ENCODE data around the gene CARD19. TPM values are rescaled to one million over a fixed set of nuclear protein-coding genes. Genes with fewer than 3 reads are reported as not detected.

Gene CARD19
- total RNA-seq, 2 donors from 2014 or later = 16.4 to 21.9 TPM

DNA sequence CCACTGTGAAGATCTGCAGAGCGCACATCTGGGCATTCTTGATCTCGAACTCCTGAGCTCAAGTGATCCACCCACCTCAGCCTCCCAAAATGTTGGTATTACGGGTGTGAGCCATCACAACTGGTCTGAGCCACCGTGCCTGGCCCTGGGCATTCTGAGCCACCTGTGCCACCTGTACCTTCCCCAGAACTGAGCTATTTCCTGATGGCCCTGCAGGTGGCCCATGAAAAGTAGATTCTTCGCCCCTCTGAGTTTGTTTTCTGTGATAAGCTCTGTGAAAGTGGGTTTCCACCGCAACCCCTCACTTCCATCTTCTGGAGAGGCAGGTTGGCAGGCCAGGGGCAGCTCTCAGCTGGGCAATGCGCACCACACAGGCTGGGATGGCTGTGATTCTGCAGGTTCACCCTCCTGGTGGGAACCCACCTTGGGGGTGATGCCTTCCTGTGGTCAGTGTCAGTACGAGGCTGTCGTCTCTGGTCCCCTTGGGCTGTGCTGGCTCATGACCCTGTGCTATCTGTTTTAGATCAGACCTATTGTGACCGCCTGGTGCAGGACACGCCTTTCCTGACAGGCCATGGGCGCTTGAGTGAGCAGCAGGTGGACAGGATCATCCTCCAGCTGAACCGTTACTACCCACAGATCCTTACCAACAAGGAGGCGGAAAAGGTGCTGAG lies 11.3 kb downstream of the CARD19 start:
- Histone ChIP-seq H3K4me1 (ENCODE audit: control insufficient read depth, insufficient read depth, low read length) (no peaks in the 10 kb centered on the region), H3K9ac (ENCODE audit: extremely low read depth, low read length, poor library complexity, severe bottlenecking) (no peak overlapping the region), H3K27ac (ENCODE audit: low read depth, low read length) (no peak overlapping the region), H3K36me3 (ENCODE audit: control insufficient read depth, insufficient read depth, low read length) (no peaks in the 10 kb centered on the region), H3K9me3 (ENCODE audit: control insufficient read depth, low read length) (no peaks in the 10 kb centered on the region), H3K4me3 (ENCODE audit: low read length) (no peak overlapping the region), H3K27me3 (ENCODE audit: control insufficient read depth, insufficient read depth, low read length, poor library complexity, severe bottlenecking) (no peaks in the 10 kb centered on the region)
- 91 to 92% methylated on average over 9 to 14 of the region's 14 CpGs for WGBS, 2 experiments (ENCODE audit: insufficient coverage in 1 of 2, insufficient read length in 1 of 2)
- no peak overlapping the region for H3K27ac Mint-ChIP-seq
- peaks cover 6% of the 10 kb centered on the region for H3K36me3 Mint-ChIP-seq (ENCODE audit: low read depth)
- H3K4me3 Mint-ChIP-seq = no peak overlapping the region
- H3K9me3 Mint-ChIP-seq = peaks cover 6% of the 10 kb centered on the region
- peak; percentile 45 for DNase-seq
- TF ChIP-seq, protein P1, sequence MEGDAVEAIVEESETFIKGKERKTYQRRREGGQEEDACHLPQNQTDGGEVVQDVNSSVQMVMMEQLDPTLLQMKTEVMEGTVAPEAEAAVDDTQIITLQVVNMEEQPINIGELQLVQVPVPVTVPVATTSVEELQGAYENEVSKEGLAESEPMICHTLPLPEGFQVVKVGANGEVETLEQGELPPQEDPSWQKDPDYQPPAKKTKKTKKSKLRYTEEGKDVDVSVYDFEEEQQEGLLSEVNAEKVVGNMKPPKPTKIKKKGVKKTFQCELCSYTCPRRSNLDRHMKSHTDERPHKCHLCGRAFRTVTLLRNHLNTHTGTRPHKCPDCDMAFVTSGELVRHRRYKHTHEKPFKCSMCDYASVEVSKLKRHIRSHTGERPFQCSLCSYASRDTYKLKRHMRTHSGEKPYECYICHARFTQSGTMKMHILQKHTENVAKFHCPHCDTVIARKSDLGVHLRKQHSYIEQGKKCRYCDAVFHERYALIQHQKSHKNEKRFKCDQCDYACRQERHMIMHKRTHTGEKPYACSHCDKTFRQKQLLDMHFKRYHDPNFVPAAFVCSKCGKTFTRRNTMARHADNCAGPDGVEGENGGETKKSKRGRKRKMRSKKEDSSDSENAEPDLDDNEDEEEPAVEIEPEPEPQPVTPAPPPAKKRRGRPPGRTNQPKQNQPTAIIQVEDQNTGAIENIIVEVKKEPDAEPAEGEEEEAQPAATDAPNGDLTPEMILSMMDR (conservative IDR thresholded peaks at IDR 0.05) = no peak
- H3K4me1 Mint-ChIP-seq = no peaks in the 10 kb centered on the region
- H3K27me3 Mint-ChIP-seq (ENCODE audit: insufficient read depth) = no peaks in the 10 kb centered on the region

DNA sequence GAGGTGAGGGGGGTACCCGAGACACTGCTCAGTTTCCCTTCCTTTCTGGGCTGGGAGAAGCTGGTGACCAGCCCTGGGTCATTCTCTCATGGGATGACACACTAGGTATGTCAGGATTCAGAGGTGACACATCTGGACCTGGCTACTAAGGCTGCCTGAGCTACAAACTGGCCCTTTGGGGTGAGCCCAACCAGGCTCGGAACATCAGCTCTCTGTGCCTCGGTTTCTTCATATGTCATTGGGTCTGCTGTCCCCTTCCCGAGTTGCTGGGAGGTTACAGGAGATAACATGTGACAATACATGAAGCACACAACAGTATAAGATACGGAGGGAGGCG lies 11.8 kb downstream of the CARD19 start:
- no peaks in the 10 kb centered on the region for H3K4me1 Mint-ChIP-seq
- H3K9me3 ChIP-seq (ENCODE audit: control insufficient read depth, low read length) = no peaks in the 10 kb centered on the region
- no peak overlapping the region for H3K27ac Mint-ChIP-seq
- H3K36me3 Mint-ChIP-seq (ENCODE audit: low read depth) = peaks cover 6% of the 10 kb centered on the region
- no peak overlapping the region for H3K4me3 ChIP-seq (ENCODE audit: low read length)
- H3K27ac ChIP-seq (ENCODE audit: low read depth, low read length) = no peak overlapping the region
- DNase-seq = no peak
- H3K27me3 ChIP-seq (ENCODE audit: control insufficient read depth, insufficient read depth, low read length, poor library complexity, severe bottlenecking) = no peaks in the 10 kb centered on the region
- peaks cover 6% of the 10 kb centered on the region for H3K9me3 Mint-ChIP-seq
- H3K27me3 Mint-ChIP-seq (ENCODE audit: insufficient read depth) = no peaks in the 10 kb centered on the region
- WGBS, 2 experiments (ENCODE audit: insufficient coverage in 1 of 2, insufficient read length in 1 of 2) = 88 to 92% methylated on average over 6 of the region's 6 CpGs
- TF ChIP-seq, protein P1 (conservative IDR thresholded peaks at IDR 0.05) = no peak
- no peaks in the 10 kb centered on the region for H3K36me3 ChIP-seq (ENCODE audit: control insufficient read depth, insufficient read depth, low read length)
- H3K9ac ChIP-seq (ENCODE audit: extremely low read depth, low read length, poor library complexity, severe bottlenecking) = no peak overlapping the region
- H3K4me1 ChIP-seq (ENCODE audit: control insufficient read depth, insufficient read depth, low read length) = no peaks in the 10 kb centered on the region
- no peak overlapping the region for H3K4me3 Mint-ChIP-seq

- Mint-ChIP-seq H3K36me3 (ENCODE audit: low read depth) (peaks cover 6% of the 10 kb centered on the region), H3K4me3 (no peak overlapping the region), H3K27ac (no peak overlapping the region), H3K9me3 (peaks cover 4% of the 10 kb centered on the region), H3K4me1 (no peaks in the 10 kb centered on the region), H3K27me3 (ENCODE audit: insufficient read depth) (no peaks in the 10 kb centered on the region)
- H3K4me1 ChIP-seq (ENCODE audit: control insufficient read depth, insufficient read depth, low read length) = peaks cover under 1% of the 10 kb centered on the region
- H3K9me3 ChIP-seq (ENCODE audit: control insufficient read depth, low read length) = no peaks in the 10 kb centered on the region
- no peak overlapping the region for H3K27ac ChIP-seq (ENCODE audit: low read depth, low read length)
- TF ChIP-seq, protein P1 (conservative IDR thresholded peaks at IDR 0.05) = no peak
- peak; percentile 48 for DNase-seq
- WGBS, 2 experiments (ENCODE audit: insufficient coverage in 1 of 2, insufficient read length in 1 of 2) = 90 to 96% methylated on average over 8 to 15 of the region's 15 CpGs
- no peaks in the 10 kb centered on the region for H3K36me3 ChIP-seq (ENCODE audit: control insufficient read depth, insufficient read depth, low read length)
- H3K27me3 ChIP-seq (ENCODE audit: control insufficient read depth, insufficient read depth, low read length, poor library complexity, severe bottlenecking) = no peaks in the 10 kb centered on the region
- no peak overlapping the region for H3K9ac ChIP-seq (ENCODE audit: extremely low read depth, low read length, poor library complexity, severe bottlenecking)
- no peak overlapping the region for H3K4me3 ChIP-seq (ENCODE audit: low read length)
These were observed 12.4 kb downstream of the CARD19 start for GRCh38 chr9:93108291-93109041.
